Neuron (in vitro differentiated cells): ENCODE data around the gene CCDC51.

Experiments
- H2AFZ ChIP-seq: one replicate; pipeline ENCODE4 v1.6.1; 2013; ENCODE audit warnings: low read depth, mild to moderate bottlenecking, inconsistent platforms, low read length, moderate library complexity
- H3K27me3 ChIP-seq: one replicate; pipeline ENCODE4 v1.6.1; 2013; ENCODE audit warnings: low read length; ENCODE audit not compliant: insufficient read depth
- H3K36me3 ChIP-seq: one replicate; pipeline ENCODE4 v1.6.1; 2013; ENCODE audit warnings: low read length; ENCODE audit not compliant: insufficient read depth
- H3K4me1 ChIP-seq: one replicate; pipeline ENCODE4 v1.6.1; 2013; ENCODE audit warnings: low read length; ENCODE audit not compliant: insufficient read depth
- H3K4me3 ChIP-seq: 2 replicates; pipeline ENCODE4 v1.5.1; 2013; ENCODE audit warnings: mild to moderate bottlenecking, low read length, moderate library complexity
- H3K9me3 ChIP-seq: one replicate; pipeline ENCODE4 v1.6.1; 2013; ENCODE audit warnings: low read length

Gene CCDC51

GRCh38 chr3:48417529-48418108, 22.3 kb downstream of the CCDC51 start:
- Histone ChIP-seq H3K4me3 (no peak overlapping the region), H3K27me3 (no peaks in the 10 kb centered on the region), H3K36me3 (peaks cover 97% of the 10 kb centered on the region), H2AFZ (no peak overlapping the region), H3K9me3 (no peaks in the 10 kb centered on the region), H3K4me1 (no peaks in the 10 kb centered on the region)

- no peaks in the 10 kb centered on the region for H3K27me3 ChIP-seq
- H2AFZ ChIP-seq: no peak overlapping the region
Measured at GRCh38 chr3:48416546-48416945, 23.4 kb downstream of the CCDC51 start.

GRCh38 chr3:48416091-48416505, 23.8 kb downstream of the CCDC51 start:
- H2AFZ ChIP-seq: no peak overlapping the region
- H3K36me3 ChIP-seq: peaks cover 99% of the 10 kb centered on the region
- no peaks in the 10 kb centered on the region for H3K4me1 ChIP-seq
- no peaks in the 10 kb centered on the region for H3K27me3 ChIP-seq
- no peaks in the 10 kb centered on the region for H3K9me3 ChIP-seq
- no peak overlapping the region for H3K4me3 ChIP-seq

More at GRCh38 chr3:48416546-48416945, 23.4 kb downstream of the CCDC51 start:
- H3K36me3 ChIP-seq: peaks cover 99% of the 10 kb centered on the region
- no peaks in the 10 kb centered on the region for H3K9me3 ChIP-seq
- no peaks in the 10 kb centered on the region for H3K4me1 ChIP-seq
- H3K4me3 ChIP-seq: no peak overlapping the region

- no peaks in the 10 kb centered on the region for H3K9me3 ChIP-seq
- peaks cover 99% of the 10 kb centered on the region for H3K36me3 ChIP-seq
- no peak overlapping the region for H2AFZ ChIP-seq
- H3K4me1 ChIP-seq: no peaks in the 10 kb centered on the region
- no peaks in the 10 kb centered on the region for H3K27me3 ChIP-seq
- H3K4me3 ChIP-seq: no peak overlapping the region
Measured at GRCh38 chr3:48415251-48415953, 24.5 kb downstream of the CCDC51 start.

GRCh38 chr3:48414376-48415250, 25.3 kb downstream of the CCDC51 start:
- H2AFZ ChIP-seq: no peak overlapping the region
- no peaks in the 10 kb centered on the region for H3K4me1 ChIP-seq
- no peak overlapping the region for H3K4me3 ChIP-seq
- H3K9me3 ChIP-seq: no peaks in the 10 kb centered on the region
- no peaks in the 10 kb centered on the region for H3K27me3 ChIP-seq
- peaks cover 99% of the 10 kb centered on the region for H3K36me3 ChIP-seq

GRCh38 chr3:48413611-48414010, 26.3 kb downstream of the CCDC51 start:
- no peaks in the 10 kb centered on the region for H3K27me3 ChIP-seq
- peaks cover 99% of the 10 kb centered on the region for H3K36me3 ChIP-seq
- no peak overlapping the region for H3K4me3 ChIP-seq

GRCh38 chr3:48413086-48413485, 26.8 kb downstream of the CCDC51 start:
- Histone ChIP-seq H3K4me1 (no peaks in the 10 kb centered on the region), H3K36me3 (peaks cover 98% of the 10 kb centered on the region), H3K4me3 (no peak overlapping the region), H3K27me3 (no peaks in the 10 kb centered on the region), H2AFZ (no peak overlapping the region), H3K9me3 (no peaks in the 10 kb centered on the region)

More at GRCh38 chr3:48413611-48414010, 26.3 kb downstream of the CCDC51 start:
- H3K4me1 ChIP-seq: no peaks in the 10 kb centered on the region
- no peak overlapping the region for H2AFZ ChIP-seq
- no peaks in the 10 kb centered on the region for H3K9me3 ChIP-seq

- no peak overlapping the region for H3K4me3 ChIP-seq
- H3K4me1 ChIP-seq: no peaks in the 10 kb centered on the region
- peaks cover 96% of the 10 kb centered on the region for H3K36me3 ChIP-seq
- H3K27me3 ChIP-seq: no peaks in the 10 kb centered on the region
- no peak overlapping the region for H2AFZ ChIP-seq
- H3K9me3 ChIP-seq: no peaks in the 10 kb centered on the region
Measured at GRCh38 chr3:48412375-48413001, 27.4 kb downstream of the CCDC51 start.

- H3K36me3 ChIP-seq: peaks cover 96% of the 10 kb centered on the region
- H2AFZ ChIP-seq: no peak overlapping the region
- H3K4me1 ChIP-seq: no peaks in the 10 kb centered on the region
- H3K4me3 ChIP-seq: no peak overlapping the region
- H3K9me3 ChIP-seq: no peaks in the 10 kb centered on the region
- H3K27me3 ChIP-seq: no peaks in the 10 kb centered on the region
Measured at GRCh38 chr3:48411606-48412374, 28.1 kb downstream of the CCDC51 start.

GRCh38 chr3:48411041-48411588, 28.8 kb downstream of the CCDC51 start:
- H3K27me3 ChIP-seq: no peaks in the 10 kb centered on the region
- no peak overlapping the region for H3K4me3 ChIP-seq

GRCh38 chr3:48410205-48411040, 29.5 kb downstream of the CCDC51 start:
- no peaks in the 10 kb centered on the region for H3K4me1 ChIP-seq
- no peaks in the 10 kb centered on the region for H3K27me3 ChIP-seq
- H3K9me3 ChIP-seq: no peaks in the 10 kb centered on the region
- no peak overlapping the region for H3K4me3 ChIP-seq
- no peak overlapping the region for H2AFZ ChIP-seq
- peaks cover 95% of the 10 kb centered on the region for H3K36me3 ChIP-seq

More at GRCh38 chr3:48411041-48411588, 28.8 kb downstream of the CCDC51 start:
- no peaks in the 10 kb centered on the region for H3K4me1 ChIP-seq
- H3K9me3 ChIP-seq: no peaks in the 10 kb centered on the region
- peaks cover 95% of the 10 kb centered on the region for H3K36me3 ChIP-seq
- no peak overlapping the region for H2AFZ ChIP-seq
